SU-DHL-6 (cell line): ENCODE results near the gene CACNA2D4.

ENCODE experiments used
- H2AFZ ChIP-seq: fragments of 200-600 bp; sonication (generic); 2 replicates; pipeline ENCODE4 v1.6.1; 2014; ENCODE audit warnings: low read depth, mild to moderate bottlenecking, moderate library complexity, mixed read lengths, antibody characterized with exemption, low read length; ENCODE audit not compliant: severe bottlenecking
- H3F3A ChIP-seq: fragments of 200-600 bp; shearing (Covaris generic); 2 replicates; pipeline ENCODE4 v1.6.0; 2016; ENCODE audit warnings: antibody characterized with exemption, mild to moderate bottlenecking; ENCODE audit not compliant: insufficient read depth
- H3K27ac ChIP-seq: fragments of 200-600 bp; sonication (generic); 2 replicates; pipeline ENCODE4 v1.5.1; 2016; ENCODE audit warnings: low read depth, mild to moderate bottlenecking, low read length, moderate library complexity, mixed read lengths
- H3K27me3 ChIP-seq: fragments of 200-600 bp; sonication (generic), shearing (Covaris generic); 2 replicates; pipeline ENCODE4 v1.6.0; 2014; ENCODE audit warnings: mild to moderate bottlenecking, low read length
- H3K36me3 ChIP-seq: fragments of 200-600 bp; sonication (generic); 2 replicates; pipeline ENCODE4 v1.6.1; 2014; ENCODE audit warnings: mild to moderate bottlenecking, low read length, mixed read lengths
- H3K4me2 ChIP-seq: fragments of 300-600, 200-600 bp; shearing (Covaris generic), sonication (generic); 2 replicates; pipeline ENCODE4 v1.6.0; 2014; ENCODE audit warnings: low read length, low read depth, mild to moderate bottlenecking; ENCODE audit not compliant: poor library complexity, severe bottlenecking
- H3K4me3 ChIP-seq: fragments of 200-600 bp; sonication (generic); 2 replicates; pipeline ENCODE4 v1.5.1; 2014; ENCODE audit warnings: antibody characterized with exemption, low read length, mild to moderate bottlenecking, mixed read lengths; ENCODE audit not compliant: insufficient read depth, poor library complexity, severe bottlenecking
- H3K79me2 ChIP-seq: fragments of 200-600 bp; sonication (generic); 2 replicates; pipeline ENCODE4 v1.6.1; 2014; ENCODE audit warnings: mild to moderate bottlenecking, low read length, moderate library complexity; ENCODE audit not compliant: insufficient read depth
- H3K9ac ChIP-seq: fragments of 200-600 bp; sonication (generic); 2 replicates; pipeline ENCODE4 v1.7.0; 2014; ENCODE audit warnings: mild to moderate bottlenecking, low read length
- H3K9me2 ChIP-seq: fragments of 200-600 bp; sonication (generic); replicated peaks from 2 replicates; pipeline ENCODE4 v1.6.1; 2014; ENCODE audit warnings: low read length; ENCODE audit not compliant: insufficient read depth
- H3K9me3 ChIP-seq: fragments of 200-600 bp; sonication (generic); 2 replicates; pipeline ENCODE4 v1.6.1; 2014; ENCODE audit warnings: low read length, mixed read lengths; ENCODE audit not compliant: insufficient read depth
- H4K20me1 ChIP-seq: fragments of 200-600 bp; sonication (generic); 2 replicates; pipeline ENCODE4 v1.6.1; 2014; ENCODE audit warnings: low read depth, mild to moderate bottlenecking, antibody characterized with exemption, low read length, moderate library complexity, mixed read lengths
- CTCF ChIP-seq: fragments of 200-600 bp; sonication (generic); IDR thresholded peaks from one replicate; pipeline ENCODE4 v1.5.1; 2017; ENCODE audit warnings: antibody characterized with exemption, mild to moderate bottlenecking, low read length, moderate library complexity; ENCODE audit not compliant: insufficient read depth, poor library complexity, severe bottlenecking
- EZH2phosphoT487 ChIP-seq: fragments of 200-600 bp; sonication (generic), shearing (Covaris generic); conservative IDR thresholded peaks from 2 replicates; pipeline ENCODE4 v1.6.1; 2018; ENCODE audit warnings: mild to moderate bottlenecking, antibody characterized with exemption, low read length, moderate library complexity, mixed read lengths

The CACNA2D4 gene

GRCh38 chr12:1925684-1926006, 7.2 kb upstream of the CACNA2D4 start:
- H3K36me3 ChIP-seq, result no peaks in the 10 kb centered on the region
- no peak overlapping the region for H3K4me3 ChIP-seq
- H3K27me3 ChIP-seq, result no peaks in the 10 kb centered on the region
- H3K4me2 ChIP-seq, result no peak overlapping the region
- H3K27ac ChIP-seq, result no peak overlapping the region
- no peaks in the 10 kb centered on the region for H3K9me2 ChIP-seq
- no peaks in the 10 kb centered on the region for H3F3A ChIP-seq
- no peaks in the 10 kb centered on the region for H3K9me3 ChIP-seq
- no peak overlapping the region for H2AFZ ChIP-seq
- H3K79me2 ChIP-seq, result no peaks in the 10 kb centered on the region
- no peak for TF ChIP-seq EZH2phosphoT487
- TF ChIP-seq CTCF, result no peak
- no peak overlapping the region for H3K9ac ChIP-seq
- H4K20me1 ChIP-seq, result no peaks in the 10 kb centered on the region

- no peak overlapping the region for H3K4me3 ChIP-seq
- H3F3A ChIP-seq, result no peaks in the 10 kb centered on the region
- H3K27ac ChIP-seq, result no peak overlapping the region
- H3K27me3 ChIP-seq, result no peaks in the 10 kb centered on the region
- no peaks in the 10 kb centered on the region for H3K9me2 ChIP-seq
- H3K79me2 ChIP-seq, result no peaks in the 10 kb centered on the region
- no peak overlapping the region for H2AFZ ChIP-seq
- H3K4me2 ChIP-seq, result no peak overlapping the region
- H3K9me3 ChIP-seq, result no peaks in the 10 kb centered on the region
- H3K36me3 ChIP-seq, result no peaks in the 10 kb centered on the region
- no peaks in the 10 kb centered on the region for H4K20me1 ChIP-seq
- no peak overlapping the region for H3K9ac ChIP-seq
- TF ChIP-seq EZH2phosphoT487 (no peak), CTCF (no peak)
Observed at GRCh38 chr12:1924996-1925683, 6.7 kb upstream of the CACNA2D4 start.

- Histone ChIP-seq H3K36me3 (no peaks in the 10 kb centered on the region), H3K9me3 (no peaks in the 10 kb centered on the region), H3K27ac (no peak overlapping the region), H2AFZ (no peak overlapping the region), H3K27me3 (no peaks in the 10 kb centered on the region), H4K20me1 (no peaks in the 10 kb centered on the region), H3K4me3 (no peak overlapping the region), H3K79me2 (no peaks in the 10 kb centered on the region), H3F3A (no peaks in the 10 kb centered on the region), H3K9me2 (no peaks in the 10 kb centered on the region), H3K4me2 (no peak overlapping the region), H3K9ac (no peak overlapping the region)
- TF ChIP-seq CTCF, result no peak
- no peak for TF ChIP-seq EZH2phosphoT487
Observed at GRCh38 chr12:1922985-1923384, 4.5 kb upstream of the CACNA2D4 start.
